Upper lobe of left lung (tissue), 4 donors: ENCODE data around the gene EPB41L1.

Experiments
- EP300 ChIP-seq, 4 donors: sonication (generic); formaldehyde crosslinking; IDR thresholded peaks; one replicate each; pipeline ENCODE4 v1.5.1; 2017; ENCODE audit warnings: antibody characterized with exemption in 4 of 4, control low read depth in 2 of 4
- POLR2A ChIP-seq, 4 donors: fragments of 450-650 bp; IDR thresholded peaks; one replicate each; pipeline ENCODE4 v1.5.1; 2016 to 2017; ENCODE audit warnings: antibody characterized with exemption in 4 of 4, mild to moderate bottlenecking in 2 of 4
- POLR2AphosphoS5 ChIP-seq, 2 donors: sonication (generic); formaldehyde crosslinking; IDR thresholded peaks; one replicate each; pipeline ENCODE4 v1.5.1; 2017; ENCODE audit warnings: antibody characterized with exemption in 2 of 2
- TF ChIP-seq, protein P1 (sequence below), 6 experiments: fragments of 450-650 bp in 4 of 6; fragments of 200-600 bp in 2 of 6; sonication (generic) in 2 of 6; IDR thresholded peaks; one replicate each; pipeline ENCODE4 v1.5.1; 2016 to 2019; ENCODE audit warnings: antibody characterized with exemption in 6 of 6

DNA sequence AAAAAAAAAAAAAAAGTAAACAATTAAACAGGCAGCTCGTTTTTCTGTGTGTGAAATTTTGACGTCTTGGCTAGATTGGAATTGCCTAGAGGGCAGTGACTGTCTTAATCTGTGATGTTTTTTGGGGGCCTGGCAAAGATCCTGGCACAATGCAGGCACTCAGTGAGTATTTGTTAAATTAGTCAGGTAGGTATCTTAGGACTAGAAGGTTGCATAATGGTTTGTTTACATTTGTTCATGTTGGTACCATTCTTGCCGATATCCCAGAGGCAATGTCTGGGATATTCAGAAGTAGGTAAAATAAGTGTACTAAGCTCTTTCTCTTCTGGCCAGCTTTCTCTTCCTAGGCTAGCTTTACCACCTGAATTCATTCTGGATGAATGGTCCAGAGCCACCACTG is 84.2 kb downstream of the EPB41L1 start:
- TF ChIP-seq, protein P1, sequence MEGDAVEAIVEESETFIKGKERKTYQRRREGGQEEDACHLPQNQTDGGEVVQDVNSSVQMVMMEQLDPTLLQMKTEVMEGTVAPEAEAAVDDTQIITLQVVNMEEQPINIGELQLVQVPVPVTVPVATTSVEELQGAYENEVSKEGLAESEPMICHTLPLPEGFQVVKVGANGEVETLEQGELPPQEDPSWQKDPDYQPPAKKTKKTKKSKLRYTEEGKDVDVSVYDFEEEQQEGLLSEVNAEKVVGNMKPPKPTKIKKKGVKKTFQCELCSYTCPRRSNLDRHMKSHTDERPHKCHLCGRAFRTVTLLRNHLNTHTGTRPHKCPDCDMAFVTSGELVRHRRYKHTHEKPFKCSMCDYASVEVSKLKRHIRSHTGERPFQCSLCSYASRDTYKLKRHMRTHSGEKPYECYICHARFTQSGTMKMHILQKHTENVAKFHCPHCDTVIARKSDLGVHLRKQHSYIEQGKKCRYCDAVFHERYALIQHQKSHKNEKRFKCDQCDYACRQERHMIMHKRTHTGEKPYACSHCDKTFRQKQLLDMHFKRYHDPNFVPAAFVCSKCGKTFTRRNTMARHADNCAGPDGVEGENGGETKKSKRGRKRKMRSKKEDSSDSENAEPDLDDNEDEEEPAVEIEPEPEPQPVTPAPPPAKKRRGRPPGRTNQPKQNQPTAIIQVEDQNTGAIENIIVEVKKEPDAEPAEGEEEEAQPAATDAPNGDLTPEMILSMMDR (IDR thresholded peaks at IDR 0.05) = no peak
- TF ChIP-seq POLR2AphosphoS5 (IDR thresholded peaks at IDR 0.05) = no peak
- TF ChIP-seq POLR2A (IDR thresholded peaks at IDR 0.05) = no peak
- TF ChIP-seq EP300 (IDR thresholded peaks at IDR 0.05) = no peak
